Globus pallidus (tissue), 1 donor: Measurements from ENCODE around the gene SIMC1.
"Not testable (repeated sequence)": the region's sequence is repeated elsewhere in the genome, so short reads cannot be mapped to it uniquely, and the experiment has no call there.

ENCODE experiments used
- DNase-seq: peaks from one replicate; pipeline ENCODE4 v3.0.0-alpha.2; 2015; ENCODE audit warnings: low spot score

Gene SIMC1

GRCh38 chr5:176237971-176238644 is at the start of gene SIMC1:
TSS of gene SIMC1 (plus strand) at chr5:176238424. CDS start at chr5:176238509, 85 bp downstream.
- not testable (repeated sequence) for DNase-seq

DNA sequence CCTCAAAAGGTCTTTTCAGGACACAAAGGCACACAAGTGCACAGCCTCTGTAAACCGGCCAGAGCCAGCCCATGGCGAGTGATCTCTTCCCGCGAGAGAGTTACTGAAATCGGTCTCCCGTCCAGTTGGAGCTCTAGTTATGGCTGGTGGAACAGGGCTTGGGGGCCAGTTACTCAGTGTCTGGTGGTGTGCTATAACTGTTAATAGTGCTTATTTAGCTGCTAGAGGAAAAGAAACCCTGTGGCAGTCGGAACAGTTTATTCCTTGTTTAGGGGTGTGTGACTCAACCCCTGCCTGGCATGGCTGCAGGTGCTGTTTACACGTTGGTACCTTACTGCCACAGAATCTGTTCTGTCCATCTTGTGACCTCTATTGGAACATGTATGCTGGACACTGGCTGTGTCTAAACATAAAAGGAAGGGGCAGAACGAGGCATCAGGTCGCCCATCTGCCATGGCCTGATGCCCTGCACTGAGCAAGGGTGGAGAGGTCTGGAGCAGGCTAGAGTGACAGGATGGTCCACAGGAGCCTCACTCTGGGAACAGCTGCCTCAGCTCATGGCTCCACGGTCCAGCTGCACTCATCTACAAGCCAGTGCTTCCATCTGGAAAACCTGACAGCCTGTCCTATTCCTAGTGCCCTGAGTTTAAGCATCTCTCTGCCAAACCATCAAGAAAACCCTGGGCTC is 49.6 kb upstream of the SIMC1 start:
- DNase-seq = no peak

GRCh38 chr5:176189857-176190256 is 48.4 kb upstream of the SIMC1 start:
- DNase-seq = no peak

GRCh38 chr5:176190886-176191755 is 47.1 kb upstream of the SIMC1 start:
- DNase-seq = no peak

GRCh38 chr5:176192094-176192721 is 46.0 kb upstream of the SIMC1 start:
- no peak for DNase-seq

DNA sequence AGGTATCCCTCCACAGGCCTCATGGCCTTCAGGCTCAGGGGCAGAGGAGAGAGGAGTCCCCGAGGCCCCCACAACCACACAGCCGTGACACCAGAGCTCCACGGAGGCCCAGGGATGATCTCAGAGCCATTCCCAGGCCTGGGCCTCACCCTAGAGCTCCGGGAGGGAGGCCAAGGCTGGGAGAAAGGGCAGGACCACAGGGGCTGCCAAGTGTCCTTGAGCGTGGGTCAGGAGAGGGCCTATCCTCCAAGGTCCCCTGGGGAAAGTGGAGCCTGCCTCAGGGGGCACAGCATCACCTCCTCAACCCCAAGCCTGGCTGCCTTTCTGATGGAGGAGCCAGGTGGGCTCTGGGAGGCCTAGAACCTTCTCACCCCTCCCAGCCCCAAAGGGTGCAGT is 45.5 kb upstream of the SIMC1 start:
- DNase-seq = not testable (repeated sequence)

GRCh38 chr5:176193636-176194035 is 44.6 kb upstream of the SIMC1 start:
- DNase-seq = not testable (repeated sequence)

- not testable (repeated sequence) for DNase-seq
Measured at GRCh38 chr5:176194238-176195083, 43.8 kb upstream of the SIMC1 start.

- DNase-seq = not testable (repeated sequence)
Measured at GRCh38 chr5:176195084-176195413, 43.2 kb upstream of the SIMC1 start.

GRCh38 chr5:176195487-176196207 is 42.6 kb upstream of the SIMC1 start:
- not testable (repeated sequence) for DNase-seq

DNA sequence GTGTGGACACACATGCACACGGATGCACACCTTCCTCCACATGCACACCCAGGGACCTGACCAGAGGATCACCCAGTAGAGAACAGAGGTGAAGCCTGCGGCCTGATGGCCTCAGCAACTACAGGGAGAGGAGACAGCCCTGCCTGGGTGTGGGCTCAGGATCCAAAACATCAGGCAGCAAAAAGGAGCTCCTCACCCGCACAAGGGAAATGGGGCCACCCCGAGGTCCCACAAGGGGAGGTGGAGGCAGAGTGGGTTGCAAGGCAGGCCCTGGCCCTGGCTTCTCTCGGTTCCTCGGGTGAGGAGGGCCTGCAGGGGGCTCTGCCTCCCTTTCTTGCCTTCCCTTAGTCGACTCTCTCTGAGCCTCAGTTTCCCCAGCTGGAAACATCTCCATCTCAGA is 41.4 kb upstream of the SIMC1 start:
- not testable (repeated sequence) for DNase-seq

DNA sequence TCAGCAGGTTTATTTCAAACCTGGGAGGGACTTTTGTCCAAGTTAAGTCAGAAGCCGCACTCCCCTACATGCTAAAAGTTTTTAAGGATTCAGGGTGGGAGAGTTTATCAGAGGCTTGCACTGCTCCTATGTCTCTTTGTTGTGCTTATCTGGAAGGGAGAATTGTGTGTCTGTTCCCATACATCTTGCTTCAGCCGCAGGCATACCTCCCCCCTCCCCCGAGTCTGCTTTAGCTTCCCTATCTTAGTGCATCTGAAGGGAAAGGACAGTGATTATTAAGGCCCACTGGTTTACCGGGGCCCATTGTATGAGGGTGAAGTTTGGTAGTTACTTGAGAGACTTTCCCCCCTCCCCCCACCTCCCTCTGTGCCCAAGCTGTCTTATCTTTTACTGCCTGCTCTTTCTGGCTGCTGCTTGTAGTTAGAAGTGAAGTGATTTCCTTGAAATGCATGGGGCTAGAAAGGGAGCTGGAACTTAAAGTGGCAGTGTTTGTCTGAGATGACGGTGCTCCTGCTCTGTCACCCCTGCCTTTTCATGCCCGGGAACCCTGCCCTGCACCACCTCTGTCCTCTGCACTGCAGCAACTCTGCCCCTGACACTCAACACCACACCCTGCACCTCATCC is 40.9 kb upstream of the SIMC1 start:
- DNase-seq = not testable (repeated sequence)

DNA sequence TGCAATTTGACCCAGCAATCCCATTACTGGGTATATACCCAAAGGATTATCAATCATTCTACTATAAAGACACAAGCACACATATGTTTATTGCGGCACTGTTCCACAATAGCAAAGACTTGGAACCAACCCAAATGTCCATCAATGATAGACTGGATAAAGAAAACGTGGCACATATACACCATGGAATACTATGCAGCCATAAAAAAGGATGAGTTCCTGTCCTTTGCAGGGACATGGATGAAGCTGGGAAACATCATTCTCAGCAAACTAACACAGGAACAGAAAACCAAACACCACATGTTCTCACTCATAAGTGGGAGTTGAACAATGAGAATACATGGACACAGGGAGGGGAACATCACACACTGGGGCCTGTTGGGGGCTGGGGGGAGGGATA is 39.9 kb upstream of the SIMC1 start:
- DNase-seq = not testable (repeated sequence)

DNA sequence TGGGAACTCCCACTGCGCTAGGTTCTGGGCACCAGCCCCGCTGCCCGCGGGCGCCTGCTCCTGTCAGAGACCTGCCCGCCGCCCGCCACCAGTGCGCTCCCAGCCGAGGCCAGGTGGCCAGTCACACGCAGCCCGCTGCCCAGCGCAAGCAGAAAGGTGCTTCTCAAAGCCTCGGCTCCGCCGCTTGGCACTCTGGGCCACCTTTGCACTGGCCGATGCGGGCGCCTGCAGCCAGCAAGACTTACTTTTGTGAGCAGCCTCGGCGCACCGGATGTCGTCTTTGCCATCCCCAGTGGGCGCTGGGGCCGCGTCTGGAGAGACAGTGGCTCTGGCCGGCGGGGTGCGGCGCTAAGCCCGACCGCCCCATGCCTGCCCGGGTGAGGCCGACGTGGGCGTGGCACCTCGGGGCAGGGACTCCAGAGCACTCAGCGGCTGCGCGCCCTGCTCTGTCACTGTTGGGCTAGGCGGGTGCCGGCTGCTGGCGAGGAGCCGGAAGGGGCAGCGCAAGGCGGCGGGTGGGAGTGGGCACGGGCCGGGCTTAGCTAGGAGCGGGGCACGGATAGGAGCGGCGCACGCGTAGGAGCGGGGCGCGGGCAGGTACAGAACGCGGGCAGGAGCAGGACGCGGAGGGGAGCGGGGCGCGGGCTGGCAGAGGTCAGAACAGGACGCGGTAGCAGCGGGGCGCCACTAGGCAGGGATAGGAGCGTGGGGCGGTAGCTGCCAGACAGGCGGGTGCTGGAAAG is 39.1 kb upstream of the SIMC1 start:
- DNase-seq = not testable (repeated sequence)

- not testable (repeated sequence) for DNase-seq
Measured at GRCh38 chr5:176199803-176200399, 38.3 kb upstream of the SIMC1 start.

DNA sequence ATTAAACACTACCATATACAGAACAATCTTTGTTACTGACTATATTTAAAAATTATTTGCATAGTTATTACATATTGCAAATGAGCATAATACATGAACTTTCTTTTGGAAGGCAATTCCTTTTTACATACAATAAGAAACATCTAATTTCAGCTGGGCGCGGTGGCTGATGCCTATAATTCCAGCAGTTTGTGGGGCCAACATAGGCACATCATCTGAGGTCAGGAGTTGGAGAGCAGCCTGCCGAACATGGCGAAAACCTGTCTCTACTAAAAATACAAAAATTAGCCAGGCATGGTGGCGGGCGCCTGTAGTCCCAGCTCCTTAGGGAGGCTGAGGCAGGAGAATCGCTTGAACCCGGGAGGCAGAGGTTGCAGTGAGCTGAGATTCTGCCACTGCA is 36.4 kb upstream of the SIMC1 start:
- no peak for DNase-seq

GRCh38 chr5:176203086-176203485 is 35.1 kb upstream of the SIMC1 start:
- no peak for DNase-seq

- DNase-seq = not testable (repeated sequence)
Measured at GRCh38 chr5:176203535-176203934, 34.7 kb upstream of the SIMC1 start.

DNA sequence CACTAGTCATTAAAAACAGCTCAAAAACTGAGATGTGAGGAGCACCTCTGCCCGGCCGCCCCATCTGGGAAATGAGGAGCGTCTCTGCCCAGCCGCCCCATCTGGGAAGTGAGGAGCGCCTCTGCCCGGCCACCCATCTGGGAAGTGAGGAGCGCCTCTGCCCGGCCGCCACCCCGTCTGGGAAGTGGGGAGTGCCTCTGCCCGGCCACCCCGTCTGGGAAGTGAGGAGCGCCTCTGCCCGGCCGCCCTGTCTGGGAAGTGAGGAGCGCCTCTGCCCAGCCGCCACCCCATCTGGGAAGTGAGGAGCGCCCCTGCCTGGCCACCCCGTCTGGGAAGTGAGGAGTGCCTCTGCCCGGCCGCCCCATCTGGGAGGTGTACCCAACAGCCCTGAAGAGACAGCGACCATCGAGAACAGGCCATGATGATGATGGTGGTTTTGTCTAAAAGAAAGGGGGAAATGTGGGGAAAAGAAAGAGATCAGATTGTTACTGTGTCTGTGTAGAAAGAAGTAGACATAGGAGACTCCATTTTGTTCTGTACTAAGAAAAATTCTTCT is 23.7 kb upstream of the SIMC1 start:
- DNase-seq = not testable (repeated sequence)
